Nephron (organoid): Measurements from ENCODE around the gene SHROOM1.
A peak's percentile ranks its signal among the peaks of the same experiment; 100 is the strongest.

Source experiments
- H3K27ac Mint-ChIP-seq, 3 experiments: 2 replicates each; pipeline ENCODE4 v1.8.0; 2020; ENCODE audit warnings: mixed read lengths in 3 of 3, mild to moderate bottlenecking in 2 of 3, moderate library complexity in 1 of 3
- H3K27me3 Mint-ChIP-seq: 2 replicates; pipeline ENCODE4 v1.8.0; 2021; ENCODE audit warnings: low read depth, mild to moderate bottlenecking, moderate library complexity, mixed read lengths
- H3K36me3 Mint-ChIP-seq: 2 replicates; pipeline ENCODE4 v1.8.0; 2020; ENCODE audit warnings: low read depth, mixed read lengths
- H3K4me1 Mint-ChIP-seq: 2 replicates; pipeline ENCODE4 v1.8.0; 2020; ENCODE audit warnings: mixed read lengths
- H3K4me3 Mint-ChIP-seq, 3 experiments: 2 replicates each; pipeline ENCODE4 v1.8.0; 2020; ENCODE audit warnings: mild to moderate bottlenecking in 3 of 3, mixed read lengths in 3 of 3, moderate library complexity in 2 of 3
- H3K9me3 Mint-ChIP-seq: 2 replicates; pipeline ENCODE4 v1.8.0; 2020; ENCODE audit warnings: mixed read lengths
- CTCF ChIP-seq, 3 experiments: fragments of 200-600 bp; sonication (generic); IDR thresholded peaks; one replicate each; pipeline ENCODE4 v1.5.0; 2021; ENCODE audit warnings: antibody characterized with exemption in 3 of 3; ENCODE audit not compliant: unreplicated experiment in 3 of 3

SHROOM1 gene

GRCh38 chr5:132867046-132867451, 36.6 kb upstream of the SHROOM1 start:
- peak overlapping the region; percentile 96 to 99 (median 98) for H3K27ac Mint-ChIP-seq
- peaks cover 3% of the 10 kb centered on the region for H3K27me3 Mint-ChIP-seq
- no peaks in the 10 kb centered on the region for H3K9me3 Mint-ChIP-seq
- peaks cover 27% of the 10 kb centered on the region for H3K36me3 Mint-ChIP-seq
- peaks cover 37% of the 10 kb centered on the region for H3K4me1 Mint-ChIP-seq
- H3K4me3 Mint-ChIP-seq: peak overlapping the region; percentile 97 to 100 (median 98)
- TF ChIP-seq CTCF (IDR thresholded peaks at IDR 0.05; ENCODE audit: unreplicated experiment in 3 of 3): no peak

GRCh38 chr5:132866342-132867045, 36.0 kb upstream of the SHROOM1 start, which contains the start of the genes GDF9 and UQCRQ:
Gene GDF9 (minus strand): TSS chr5:132866469. CDS start chr5:132864533, 1,936 bp downstream.
Gene UQCRQ (plus strand): TSS chr5:132866642. CDS start chr5:132866882, 240 bp downstream.
- H3K4me3 Mint-ChIP-seq: peak within 1 kb of the TSS; percentile 97 to 100 (median 98)
- TF ChIP-seq CTCF (IDR thresholded peaks at IDR 0.05; ENCODE audit: unreplicated experiment in 3 of 3): peak in 1 of 3 experiments; percentile 28
- H3K27ac Mint-ChIP-seq: peak within 1 kb of the TSS; percentile 96 to 99 (median 98)
- peaks cover 27% of the 10 kb centered on the region for H3K36me3 Mint-ChIP-seq
- peaks cover 3% of the 10 kb centered on the region for H3K27me3 Mint-ChIP-seq
- peaks cover 37% of the 10 kb centered on the region for H3K4me1 Mint-ChIP-seq
- H3K9me3 Mint-ChIP-seq: no peaks in the 10 kb centered on the region

- peak overlapping the region; percentile 96 to 99 (median 98) for H3K27ac Mint-ChIP-seq
Measured at GRCh38 chr5:132865668-132866341, 35.4 kb upstream of the SHROOM1 start.

GRCh38 chr5:132860742-132861141, 30.3 kb upstream of the SHROOM1 start:
- H3K36me3 Mint-ChIP-seq: no peaks in the 10 kb centered on the region
- peaks cover 6% of the 10 kb centered on the region for H3K4me1 Mint-ChIP-seq
- TF ChIP-seq CTCF (IDR thresholded peaks at IDR 0.05; ENCODE audit: unreplicated experiment in 3 of 3): no peak
- peak overlapping the region in 1 of 3 experiments; percentile 13 for H3K27ac Mint-ChIP-seq
- no peaks in the 10 kb centered on the region for H3K9me3 Mint-ChIP-seq
- no peak overlapping the region for H3K4me3 Mint-ChIP-seq
- peaks cover 9% of the 10 kb centered on the region for H3K27me3 Mint-ChIP-seq

More at GRCh38 chr5:132865668-132866341, 35.4 kb upstream of the SHROOM1 start:
- TF ChIP-seq CTCF (IDR thresholded peaks at IDR 0.05; ENCODE audit: unreplicated experiment in 3 of 3): no peak
- Mint-ChIP-seq H3K4me3 (peak overlapping the region; percentile 97 to 100 (median 98)), H3K27me3 (peaks cover 3% of the 10 kb centered on the region), H3K4me1 (peaks cover 32% of the 10 kb centered on the region), H3K36me3 (peaks cover 23% of the 10 kb centered on the region), H3K9me3 (no peaks in the 10 kb centered on the region)

GRCh38 chr5:132859889-132860437, 29.5 kb upstream of the SHROOM1 start:
- Mint-ChIP-seq H3K4me3 (no peak overlapping the region), H3K9me3 (no peaks in the 10 kb centered on the region), H3K36me3 (no peaks in the 10 kb centered on the region), H3K27me3 (peaks cover 15% of the 10 kb centered on the region), H3K4me1 (no peaks in the 10 kb centered on the region), H3K27ac (no peak overlapping the region)
- no peak for TF ChIP-seq CTCF (IDR thresholded peaks at IDR 0.05; ENCODE audit: unreplicated experiment in 3 of 3)
